GM23338 (cell line): ENCODE measurements around the gene DDIAS.

Experiments
- CREB1 ChIP-seq: fragments of 250-450 bp; sonication (Bioruptor Pico); IDR thresholded peaks from 2 replicates; pipeline ENCODE4 v1.5.0; 2020; ENCODE audit warnings: low read depth, mild to moderate bottlenecking, moderate library complexity
- EZH2 ChIP-seq: fragments of 200-600 bp; sonication (generic); IDR thresholded peaks from one replicate; pipeline ENCODE4 v1.8.0; 2017; ENCODE audit warnings: antibody characterized with exemption, mild to moderate bottlenecking, low read depth; ENCODE audit not compliant: unreplicated experiment
- EZH2phosphoT487 ChIP-seq: fragments of 200-600 bp; sonication (generic); IDR thresholded peaks from one replicate; pipeline ENCODE4 v1.8.1; 2018; ENCODE audit warnings: antibody characterized with exemption; ENCODE audit not compliant: unreplicated experiment
- JUNB ChIP-seq: IDR thresholded peaks from one replicate; pipeline ENCODE4 v1.6.1; 2016; ENCODE audit warnings: antibody characterized with exemption; ENCODE audit not compliant: unreplicated experiment
- POLR2AphosphoS5 ChIP-seq: IDR thresholded peaks from 2 replicates; pipeline ENCODE4 v1.6.1; 2016; ENCODE audit warnings: antibody characterized with exemption, low read depth
- STAT1 ChIP-seq: IDR thresholded peaks from one replicate; pipeline ENCODE4 v1.6.1; 2016; ENCODE audit warnings: antibody characterized with exemption; ENCODE audit not compliant: unreplicated experiment
- TF ChIP-seq, protein P1 (sequence below), 2 experiments: fragments of 200-600 bp in 1 of 2; sonication (generic) in 1 of 2; conservative IDR thresholded peaks; 2 replicates each; pipeline versions ENCODE4 v1.5.1 to v1.6.1; 2016 to 2017; ENCODE audit warnings: antibody characterized with exemption in 2 of 2, low read depth in 2 of 2, mild to moderate bottlenecking in 2 of 2, moderate library complexity in 1 of 2

- TF ChIP-seq POLR2AphosphoS5 = no peak
- TF ChIP-seq, protein P1, sequence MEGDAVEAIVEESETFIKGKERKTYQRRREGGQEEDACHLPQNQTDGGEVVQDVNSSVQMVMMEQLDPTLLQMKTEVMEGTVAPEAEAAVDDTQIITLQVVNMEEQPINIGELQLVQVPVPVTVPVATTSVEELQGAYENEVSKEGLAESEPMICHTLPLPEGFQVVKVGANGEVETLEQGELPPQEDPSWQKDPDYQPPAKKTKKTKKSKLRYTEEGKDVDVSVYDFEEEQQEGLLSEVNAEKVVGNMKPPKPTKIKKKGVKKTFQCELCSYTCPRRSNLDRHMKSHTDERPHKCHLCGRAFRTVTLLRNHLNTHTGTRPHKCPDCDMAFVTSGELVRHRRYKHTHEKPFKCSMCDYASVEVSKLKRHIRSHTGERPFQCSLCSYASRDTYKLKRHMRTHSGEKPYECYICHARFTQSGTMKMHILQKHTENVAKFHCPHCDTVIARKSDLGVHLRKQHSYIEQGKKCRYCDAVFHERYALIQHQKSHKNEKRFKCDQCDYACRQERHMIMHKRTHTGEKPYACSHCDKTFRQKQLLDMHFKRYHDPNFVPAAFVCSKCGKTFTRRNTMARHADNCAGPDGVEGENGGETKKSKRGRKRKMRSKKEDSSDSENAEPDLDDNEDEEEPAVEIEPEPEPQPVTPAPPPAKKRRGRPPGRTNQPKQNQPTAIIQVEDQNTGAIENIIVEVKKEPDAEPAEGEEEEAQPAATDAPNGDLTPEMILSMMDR (conservative IDR thresholded peaks at IDR 0.05; ENCODE audit: low read depth in 2 of 2) = no peak
- no peak for TF ChIP-seq JUNB
- no peak for TF ChIP-seq EZH2
- no peak for TF ChIP-seq EZH2phosphoT487
- no peak for TF ChIP-seq CREB1
- TF ChIP-seq STAT1 = no peak
These were observed 7.6 kb downstream of the DDIAS start for GRCh38 chr11:82909015-82909640.
